Esophagus squamous epithelium (tissue), 4 donors: ENCODE results near the gene EXOSC5.
"Not testable (repeated sequence)": the region's sequence is repeated elsewhere in the genome, so short reads cannot be mapped to it uniquely, and the experiment has no call there.

Experiments
- POLR2A ChIP-seq, 4 donors: fragments of 450-650 bp; IDR thresholded peaks; one replicate each; pipeline ENCODE4 v1.6.1; 2017; ENCODE audit warnings: antibody characterized with exemption in 4 of 4, mild to moderate bottlenecking in 4 of 4, moderate library complexity in 3 of 4
- TF ChIP-seq, protein P1 (sequence below), 6 experiments: fragments of 450-650 bp in 4 of 6; fragments of 200-600 bp in 2 of 6; sonication (generic) in 2 of 6; IDR thresholded peaks; one replicate each; pipeline ENCODE4 v1.5.1; 2016 to 2019; ENCODE audit warnings: antibody characterized with exemption in 6 of 6, mild to moderate bottlenecking in 4 of 6, moderate library complexity in 4 of 6

DNA sequence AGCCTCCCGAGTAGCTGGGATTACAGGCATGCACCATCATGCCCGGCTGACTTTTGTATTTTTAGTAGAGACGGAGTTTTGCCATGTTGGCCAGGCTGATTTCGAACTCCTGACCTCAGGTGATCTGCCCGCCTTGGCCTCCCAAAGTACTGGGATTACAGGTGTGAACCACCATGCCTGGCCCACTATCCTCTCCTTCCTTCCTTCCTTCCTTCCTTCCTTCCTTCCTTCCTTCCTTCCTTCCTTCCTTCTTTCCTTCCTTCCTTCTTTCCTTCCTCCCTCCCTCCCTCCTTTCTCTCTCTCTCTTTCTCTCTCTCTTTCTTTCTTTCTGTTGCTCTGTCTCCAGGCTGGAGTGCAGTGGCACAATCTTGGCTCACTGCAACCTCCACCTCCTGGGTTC is 26.0 kb downstream of the EXOSC5 start:
- TF ChIP-seq, protein P1, sequence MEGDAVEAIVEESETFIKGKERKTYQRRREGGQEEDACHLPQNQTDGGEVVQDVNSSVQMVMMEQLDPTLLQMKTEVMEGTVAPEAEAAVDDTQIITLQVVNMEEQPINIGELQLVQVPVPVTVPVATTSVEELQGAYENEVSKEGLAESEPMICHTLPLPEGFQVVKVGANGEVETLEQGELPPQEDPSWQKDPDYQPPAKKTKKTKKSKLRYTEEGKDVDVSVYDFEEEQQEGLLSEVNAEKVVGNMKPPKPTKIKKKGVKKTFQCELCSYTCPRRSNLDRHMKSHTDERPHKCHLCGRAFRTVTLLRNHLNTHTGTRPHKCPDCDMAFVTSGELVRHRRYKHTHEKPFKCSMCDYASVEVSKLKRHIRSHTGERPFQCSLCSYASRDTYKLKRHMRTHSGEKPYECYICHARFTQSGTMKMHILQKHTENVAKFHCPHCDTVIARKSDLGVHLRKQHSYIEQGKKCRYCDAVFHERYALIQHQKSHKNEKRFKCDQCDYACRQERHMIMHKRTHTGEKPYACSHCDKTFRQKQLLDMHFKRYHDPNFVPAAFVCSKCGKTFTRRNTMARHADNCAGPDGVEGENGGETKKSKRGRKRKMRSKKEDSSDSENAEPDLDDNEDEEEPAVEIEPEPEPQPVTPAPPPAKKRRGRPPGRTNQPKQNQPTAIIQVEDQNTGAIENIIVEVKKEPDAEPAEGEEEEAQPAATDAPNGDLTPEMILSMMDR (IDR thresholded peaks at IDR 0.05), result not testable (repeated sequence)
- not testable (repeated sequence) for TF ChIP-seq POLR2A (IDR thresholded peaks at IDR 0.05)
